Measurements from ENCODE around the gene RNF212.

Gene RNF212

GRCh38 chr4:1043651-1044468, 69.5 kb downstream of the RNF212 start:
- no peak for TF ChIP-seq CTCF (IDR thresholded peaks at IDR 0.05; ENCODE audit: control extremely low read depth, extremely low read depth, low read depth, missing control alignments)
- DNase-seq (ENCODE audit: extremely low spot score): no peak
- CTCF ChIA-PET: no interaction called here
- POLR2A ChIA-PET: no interaction called here

DNA sequence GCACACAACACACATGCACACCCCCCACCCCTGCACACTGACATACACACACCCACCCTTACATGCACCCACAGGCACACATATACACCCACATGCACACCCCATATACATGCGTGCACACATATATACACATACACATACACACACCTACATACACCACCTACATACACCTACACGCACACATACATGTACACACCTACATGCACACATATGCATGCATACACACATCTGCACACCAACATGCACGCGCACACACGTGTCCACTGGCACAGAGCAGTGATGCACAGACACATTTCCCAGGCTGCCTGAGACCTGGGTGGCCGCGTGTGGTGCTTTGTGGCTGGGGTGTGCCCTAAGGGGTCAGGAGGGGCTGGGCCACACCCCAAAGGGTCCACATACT, 70.2 kb downstream of the RNF212 start:
- ChIA-PET CTCF (no interaction called here), POLR2A (no interaction called here)
- DNase-seq (ENCODE audit: extremely low spot score): no peak
- no peak for TF ChIP-seq CTCF (IDR thresholded peaks at IDR 0.05; ENCODE audit: control extremely low read depth, extremely low read depth, low read depth, missing control alignments)

- TF ChIP-seq CTCF (IDR thresholded peaks at IDR 0.05; ENCODE audit: control extremely low read depth, extremely low read depth, low read depth, missing control alignments): no peak
- POLR2A ChIA-PET: no interaction called here
- CTCF ChIA-PET: no interaction called here
- no peak for DNase-seq (ENCODE audit: extremely low spot score)
Measured at GRCh38 chr4:1042352-1043055, 70.9 kb downstream of the RNF212 start.

DNA sequence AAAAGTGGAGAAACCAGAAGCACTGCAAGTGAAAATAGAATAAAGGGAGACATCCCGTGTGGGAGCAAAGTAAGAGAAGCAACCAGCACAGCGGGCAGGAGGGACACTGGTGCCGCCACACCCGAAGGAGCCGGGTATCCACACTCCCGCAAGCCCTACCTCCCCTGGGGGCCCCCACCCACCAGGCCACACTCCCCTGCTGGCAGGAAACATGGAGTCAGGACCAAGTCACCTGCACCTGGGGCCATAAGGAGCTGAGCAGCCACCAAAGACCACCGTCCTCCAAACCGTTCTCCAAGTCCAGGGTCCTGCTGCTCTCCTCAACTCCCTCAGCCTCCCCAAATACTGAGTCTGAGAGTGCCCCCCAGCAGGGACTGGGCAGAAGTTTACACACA, 71.4 kb downstream of the RNF212 start:
- DNase-seq (ENCODE audit: extremely low spot score): no peak
- ChIA-PET CTCF (no interaction called here), POLR2A (no interaction called here)
- TF ChIP-seq CTCF (IDR thresholded peaks at IDR 0.05; ENCODE audit: control extremely low read depth, extremely low read depth, low read depth, missing control alignments): no peak

DNA sequence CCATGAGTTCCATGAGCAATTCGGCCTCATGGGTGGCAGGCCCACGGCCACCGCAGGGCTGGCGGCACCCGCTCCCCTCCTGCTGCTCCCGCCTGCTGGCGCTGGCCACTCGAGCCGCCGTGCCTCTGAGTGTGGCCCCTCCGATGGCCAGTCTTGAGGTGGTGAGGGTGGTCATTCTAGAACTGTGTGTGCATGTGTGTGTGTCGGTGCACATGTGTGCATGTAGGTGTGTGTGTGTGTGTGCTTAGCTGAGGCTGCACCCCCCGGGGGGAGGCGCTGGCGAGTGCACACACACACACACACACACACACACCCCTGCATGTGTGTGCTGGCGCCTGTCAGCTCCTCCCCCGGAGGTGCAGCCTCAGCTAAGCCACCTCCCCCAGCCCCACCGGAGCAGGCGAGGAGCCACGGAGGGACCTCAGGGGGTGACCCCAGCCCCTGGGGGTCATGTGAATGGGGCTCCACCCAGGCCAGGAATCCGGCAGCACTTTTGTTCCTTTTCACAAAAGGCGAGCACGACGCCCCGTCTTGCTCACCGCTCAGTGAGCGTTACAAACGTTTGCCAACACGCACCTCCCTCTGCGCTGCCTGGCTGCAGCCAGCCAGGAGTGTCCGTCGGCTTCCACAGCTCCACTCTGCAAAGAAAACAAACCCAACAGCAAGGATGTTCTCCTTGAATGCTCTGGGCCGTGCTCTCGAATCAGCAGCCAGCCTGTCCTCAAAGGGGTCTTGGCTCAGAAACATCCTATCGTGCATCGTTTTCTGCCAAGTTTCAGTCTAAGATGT, 72.0 kb downstream of the RNF212 start:
- CTCF ChIA-PET: no interaction called here
- no peak for DNase-seq (ENCODE audit: extremely low spot score)
- TF ChIP-seq CTCF (IDR thresholded peaks at IDR 0.05; ENCODE audit: control extremely low read depth, extremely low read depth, low read depth, missing control alignments): no peak

DNA sequence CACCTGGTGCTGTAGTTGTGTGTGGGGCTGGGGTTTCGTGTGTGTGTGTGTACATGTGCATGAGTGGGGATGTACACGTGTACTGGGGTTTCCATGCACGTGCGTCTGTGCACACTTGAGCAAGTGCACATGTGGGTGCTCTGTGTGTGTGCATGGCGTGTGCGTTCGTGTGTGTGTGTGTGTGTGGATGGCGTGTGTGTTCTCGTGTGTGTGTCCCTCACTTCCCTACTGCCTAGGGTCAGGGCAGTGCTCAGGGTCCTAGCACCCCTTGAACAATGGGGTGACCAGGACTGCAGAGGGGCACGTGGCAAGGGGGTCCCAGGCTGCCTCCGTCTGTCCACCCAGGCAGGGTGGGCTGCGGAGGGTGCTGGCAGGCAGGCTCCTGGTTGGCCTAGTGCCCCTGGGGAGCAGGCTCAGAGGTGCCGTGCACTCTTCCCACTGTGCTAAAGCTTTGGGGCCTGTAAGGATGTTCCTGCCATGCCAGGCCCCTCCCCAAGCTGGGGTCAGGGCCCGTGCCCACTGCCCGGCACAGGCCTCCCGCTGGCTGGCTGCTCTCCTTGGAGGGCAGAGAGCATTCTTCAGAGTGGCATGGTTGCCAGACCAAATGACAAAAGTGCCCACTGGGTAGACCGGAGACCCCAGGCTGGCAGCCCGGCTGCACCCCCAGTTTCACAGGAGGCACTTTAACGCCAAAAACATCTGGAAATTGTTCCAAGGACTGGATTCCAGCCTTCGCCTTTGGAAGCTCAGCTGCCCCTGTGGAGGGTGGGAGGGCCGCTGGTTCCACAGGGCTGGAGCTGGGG, 72.8 kb downstream of the RNF212 start:
- no peak for TF ChIP-seq CTCF (IDR thresholded peaks at IDR 0.05; ENCODE audit: control extremely low read depth, extremely low read depth, low read depth, missing control alignments)
- no peak for DNase-seq (ENCODE audit: extremely low spot score)
- ChIA-PET CTCF (no interaction called here), POLR2A (no interaction called here)

More for the DNA sequence above, 72.0 kb downstream of the RNF212 start:
- POLR2A ChIA-PET: no interaction called here

All from GM10248 (cell line).